ENCODE measurements around the gene TEX35. TPM values are rescaled to one million over a fixed set of nuclear protein-coding genes. Genes with fewer than 3 reads are reported as not detected.
A peak's percentile ranks its signal among the peaks of the same experiment; 100 is the strongest.

Gene TEX35
- total RNA-seq, 2 experiments from 2014 or later = not detected

DNA sequence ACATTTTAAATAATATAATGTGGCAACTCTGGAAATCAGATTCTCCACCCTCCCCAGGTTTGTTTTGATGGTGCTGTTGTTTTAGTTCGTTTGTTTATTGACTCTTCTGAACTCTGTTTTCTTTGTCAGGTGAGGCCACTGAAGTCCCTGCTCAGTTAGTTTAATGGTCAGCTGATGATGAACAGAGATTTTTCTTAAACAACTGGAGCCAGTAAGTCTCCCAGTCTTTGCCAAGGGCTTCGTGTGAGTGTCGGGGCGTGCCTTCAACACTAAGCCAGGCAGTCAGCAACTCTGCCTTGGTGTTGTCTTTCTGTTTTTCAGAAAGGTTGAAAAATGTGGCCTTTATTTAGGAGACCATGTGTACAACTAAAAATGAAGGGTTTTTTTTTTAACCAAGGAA, 58.9 kb downstream of the TEX35 start:
- H3K9me3 ChIP-seq (ENCODE audit: low read length) = peaks cover 6% of the 10 kb centered on the region; the same call in 1 of the 2 replicates
- H3K4me1 ChIP-seq (ENCODE audit: insufficient read depth, low read length, poor library complexity, severe bottlenecking) = peaks cover 62% of the 10 kb centered on the region
- no peak overlapping the region for H2AFZ ChIP-seq (ENCODE audit: low read length)
- TF ChIP-seq CTCF (conservative IDR thresholded peaks at IDR 0.05; ENCODE audit: low read length) (no peak), EZH2phosphoT487 (IDR thresholded peaks at IDR 0.05; ENCODE audit: borderline replicate concordance, low read depth, low read length) (no peak)
- CTCF ChIA-PET (ENCODE audit: unreplicated experiment) = interaction anchor here (0.8 to 1.0 kb wide), 2 partner anchors 9 to 153 kb away, joined by 4 read pairs; partner anchors contain the start of gene RALGPS2
- peak overlapping the region; percentile 45 for H3K27ac ChIP-seq (ENCODE audit: low read depth, low read length, poor library complexity, severe bottlenecking)
- H3K4me3 ChIP-seq (ENCODE audit: low read depth, low read length, poor library complexity, severe bottlenecking) = no peak overlapping the region
- H4K20me1 ChIP-seq (ENCODE audit: insufficient read depth, low read length) = no peaks in the 10 kb centered on the region
- no peaks in the 10 kb centered on the region for H3K9me2 ChIP-seq (ENCODE audit: insufficient read depth, low read length)
- no peak for DNase-seq (ENCODE audit: low spot score)
- H3K36me3 ChIP-seq (ENCODE audit: insufficient read depth, low read length) = peaks cover 45% of the 10 kb centered on the region
- no TSS peak for BruUV-seq (replicated peaks)
- POLR2A ChIA-PET = interaction anchor here (0.8 to 3.5 kb wide), 7 partner anchors 10 to 157 kb away, joined by 3 to 26 read pairs (median 4); no protein-coding TSS in a partner anchor
- H3K79me2 ChIP-seq (ENCODE audit: insufficient read depth, low read depth, low read length) = peaks cover 43% of the 10 kb centered on the region
- intact Hi-C loops (cut with micrococcal nuclease; ENCODE audit: unreplicated experiment) = no loop called here
- no peak overlapping the region for H3K4me2 ChIP-seq (ENCODE audit: low read length)

Small RNA genes lying within 50 kb of the gene (small RNA-seq; reads per million reads assigned to genes)
- gene RF00017 (not detected), gene RNA5SP69 (not detected)

Other genes with a start within 250 kb of the TEX35 start
- not detected in 2 replicates for gene CLEC20A, start 16.1 kb upstream of the TEX35 start, total RNA-seq (2014; rRNA removed; shearing (Covaris generic))
- not detected in 2 replicates for gene CLEC20A, start 16.1 kb upstream of the TEX35 start, total RNA-seq (2022)
- gene RALGPS2, start 212.1 kb downstream of the TEX35 start, total RNA-seq (2014; rRNA removed; shearing (Covaris generic)) = 74.8 and 102 TPM in 2 replicates
- 91.6 and 94.5 TPM in 2 replicates for gene RALGPS2, start 212.1 kb downstream of the TEX35 start, total RNA-seq (2022)